GM18526 (cell line): ENCODE measurements around the gene IGLL1.

Experiments used
- POLR2A ChIP-seq: IDR thresholded peaks from 3 replicates; pipeline ENCODE4 v1.6.1; 2011; ENCODE audit not compliant: insufficient read length; ENCODE audit errors: extremely low read depth

The IGLL1 gene

GRCh38 chr22:23579870-23580575, at the start of gene IGLL1:
TSS of gene IGLL1 (minus strand) at chr22:23580290. CDS start at chr22:23580190, 100 bp downstream.
- no peak for TF ChIP-seq POLR2A

GRCh38 chr22:23626286-23626975, 46.3 kb upstream of the IGLL1 start:
- TF ChIP-seq POLR2A, result no peak

- no peak for TF ChIP-seq POLR2A
Measured at GRCh38 chr22:23622634-23623033, 42.5 kb upstream of the IGLL1 start.

GRCh38 chr22:23621082-23621780, 41.1 kb upstream of the IGLL1 start:
- no peak for TF ChIP-seq POLR2A

GRCh38 chr22:23613193-23613972, 33.3 kb upstream of the IGLL1 start:
- no peak for TF ChIP-seq POLR2A

- TF ChIP-seq POLR2A, result no peak
Measured at GRCh38 chr22:23609983-23610781, 30.1 kb upstream of the IGLL1 start.

GRCh38 chr22:23608583-23608982, 28.5 kb upstream of the IGLL1 start:
- TF ChIP-seq POLR2A, result no peak

- no peak for TF ChIP-seq POLR2A
Measured at GRCh38 chr22:23606204-23607131, 26.4 kb upstream of the IGLL1 start.

- no peak for TF ChIP-seq POLR2A
Measured at GRCh38 chr22:23604939-23605712, 25.0 kb upstream of the IGLL1 start.

- no peak for TF ChIP-seq POLR2A
Measured at GRCh38 chr22:23603266-23603665, 23.2 kb upstream of the IGLL1 start.

- TF ChIP-seq POLR2A, result no peak
Measured at GRCh38 chr22:23598805-23599518, 18.9 kb upstream of the IGLL1 start.

GRCh38 chr22:23591846-23592245, 11.8 kb upstream of the IGLL1 start:
- no peak for TF ChIP-seq POLR2A
